ENCODE results near the gene TMEM253.

Gene TMEM253

GRCh38 chr14:21090194-21090939, 10.5 kb upstream of the TMEM253 start:
- DNase-seq (ENCODE audit: low read depth), result no peak

GRCh38 chr14:21090940-21091663, 9.8 kb upstream of the TMEM253 start:
- no peak for DNase-seq (ENCODE audit: low read depth)

- no peak for DNase-seq (ENCODE audit: low read depth)
Measured at GRCh38 chr14:21091821-21092272, 9.0 kb upstream of the TMEM253 start.

GRCh38 chr14:21092273-21093011, 8.4 kb upstream of the TMEM253 start:
- peak; percentile 88 for DNase-seq (ENCODE audit: low read depth)

- no peak for DNase-seq (ENCODE audit: low read depth)
Measured at GRCh38 chr14:21093018-21093417, 7.8 kb upstream of the TMEM253 start.

- no peak for DNase-seq (ENCODE audit: low read depth)
Measured at GRCh38 chr14:21093769-21094681, 6.8 kb upstream of the TMEM253 start.

GRCh38 chr14:21095430-21096205, 5.2 kb upstream of the TMEM253 start:
- no peak for DNase-seq (ENCODE audit: low read depth)

GRCh38 chr14:21096438-21096837, 4.4 kb upstream of the TMEM253 start:
- no peak for DNase-seq (ENCODE audit: low read depth)

GRCh38 chr14:21096978-21097635, 3.8 kb upstream of the TMEM253 start:
- no peak for DNase-seq (ENCODE audit: low read depth)

- DNase-seq (ENCODE audit: low read depth), result no peak
Measured at GRCh38 chr14:21097636-21098075, 3.2 kb upstream of the TMEM253 start.

- DNase-seq (ENCODE audit: low read depth), result peak; percentile 22
Measured at GRCh38 chr14:21098076-21098891, 2.6 kb upstream of the TMEM253 start, which contains the start of gene ZNF219. ZNF219 (minus strand) TSS chr14:21098655; CDS start chr14:21093591, 5,064 bp downstream.

GRCh38 chr14:21098892-21099595, 1.8 kb upstream of the TMEM253 start:
- no peak for DNase-seq (ENCODE audit: low read depth)

- no peak for DNase-seq (ENCODE audit: low read depth)
Measured at GRCh38 chr14:21099596-21099985, 1.3 kb upstream of the TMEM253 start.

GRCh38 chr14:21101802-21102413, 1.0 kb downstream of the TMEM253 start:
- no peak for DNase-seq (ENCODE audit: low read depth)

- no peak for DNase-seq (ENCODE audit: low read depth)
Measured at GRCh38 chr14:21102521-21103410, 1.9 kb downstream of the TMEM253 start.

- no peak for DNase-seq (ENCODE audit: low read depth)
Measured at GRCh38 chr14:21103411-21103709, 2.5 kb downstream of the TMEM253 start.

GRCh38 chr14:21103710-21104447, 3.0 kb downstream of the TMEM253 start:
- DNase-seq (ENCODE audit: low read depth), result peak; percentile 88
